Measurements from ENCODE around the gene ESYT1. TPM values are rescaled to one million over a fixed set of nuclear protein-coding genes. Genes with fewer than 3 reads are reported as not detected.

The ESYT1 gene
- total RNA-seq, 1 experiment from 2014 or later = 80.8 TPM

DNA sequence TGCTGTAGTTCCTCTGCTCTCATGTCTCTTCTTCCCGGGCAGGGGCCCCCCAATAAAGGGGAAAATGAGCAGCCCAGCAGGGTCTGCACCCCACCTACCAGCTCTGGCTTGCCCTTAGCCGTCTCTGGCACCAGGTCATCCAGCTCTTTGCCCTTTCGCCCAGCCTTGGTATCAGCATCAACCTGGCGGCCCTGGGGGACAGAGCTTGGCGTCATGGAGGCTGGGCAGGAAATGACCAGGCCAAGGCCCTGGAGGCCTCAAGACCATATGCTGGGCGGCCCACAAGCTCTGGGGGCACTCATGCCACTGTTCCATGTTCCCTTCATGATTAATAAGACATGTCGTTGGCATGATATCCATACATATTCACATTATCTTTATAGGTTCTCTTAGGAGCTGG lies 44.8 kb downstream of the ESYT1 start:
- no peak for DNase-seq (ENCODE audit: low spot score)

DNA sequence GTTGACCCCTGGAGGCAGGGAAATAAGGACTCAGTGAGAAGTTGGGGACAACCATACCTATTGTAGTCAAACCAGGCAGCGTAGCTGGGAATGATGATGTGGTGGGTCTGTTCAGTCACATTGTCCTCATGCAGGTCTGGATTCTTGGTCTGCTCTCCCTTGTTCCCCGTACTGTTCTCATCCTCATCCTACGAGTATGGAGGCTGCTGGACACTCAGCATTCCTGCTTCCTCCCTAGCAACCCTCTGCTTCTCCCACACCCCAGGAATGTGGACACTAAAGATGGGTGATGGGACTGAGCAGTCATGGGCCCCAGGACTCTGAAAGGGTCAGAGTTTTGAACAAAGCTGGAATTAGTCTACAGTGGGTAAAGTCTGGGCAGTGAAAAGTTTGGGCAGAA lies 50.3 kb downstream of the ESYT1 start:
- DNase-seq (ENCODE audit: low spot score) = no peak

DNA sequence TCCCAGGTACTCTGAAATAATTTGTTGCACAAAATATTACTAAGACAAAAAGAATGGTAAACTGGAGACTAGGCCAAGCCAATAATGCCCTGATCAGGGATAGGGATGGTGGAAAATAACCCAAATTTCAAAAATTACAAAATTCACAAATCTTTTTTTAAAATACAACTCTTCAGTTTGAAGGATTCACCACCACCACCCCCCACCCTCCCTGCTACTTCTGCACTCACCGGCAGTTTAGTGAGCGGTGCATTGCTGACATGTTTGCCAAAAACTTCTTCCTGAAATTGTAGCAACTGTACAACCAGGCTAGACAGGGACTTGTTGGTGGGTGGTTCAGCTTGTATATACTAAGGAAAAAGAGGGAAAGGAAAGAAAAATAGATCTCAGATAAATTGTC lies 58.9 kb downstream of the ESYT1 start:
- no peak for DNase-seq (ENCODE audit: low spot score)

- DNase-seq (ENCODE audit: low spot score) = no peak
Measured at GRCh38 chr12:56188131-56188777, 60.2 kb downstream of the ESYT1 start.

DNA sequence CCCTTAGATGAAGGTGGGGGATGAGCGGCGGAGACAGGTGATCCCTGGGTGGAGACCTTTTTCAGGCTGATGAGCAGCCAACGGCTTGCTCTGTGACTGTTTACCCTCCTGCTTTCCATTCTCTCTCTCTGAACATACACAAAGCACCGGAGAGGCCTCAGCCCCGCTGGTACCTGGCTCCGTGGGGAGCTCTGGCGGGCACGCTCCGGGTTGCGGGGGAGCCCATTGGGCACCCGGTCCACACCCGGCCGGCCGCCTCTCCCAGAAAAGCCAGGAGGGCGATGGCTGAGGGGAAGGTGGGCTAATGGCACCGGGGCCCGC lies 60.7 kb downstream of the ESYT1 start:
- no peak for DNase-seq (ENCODE audit: low spot score)

DNA sequence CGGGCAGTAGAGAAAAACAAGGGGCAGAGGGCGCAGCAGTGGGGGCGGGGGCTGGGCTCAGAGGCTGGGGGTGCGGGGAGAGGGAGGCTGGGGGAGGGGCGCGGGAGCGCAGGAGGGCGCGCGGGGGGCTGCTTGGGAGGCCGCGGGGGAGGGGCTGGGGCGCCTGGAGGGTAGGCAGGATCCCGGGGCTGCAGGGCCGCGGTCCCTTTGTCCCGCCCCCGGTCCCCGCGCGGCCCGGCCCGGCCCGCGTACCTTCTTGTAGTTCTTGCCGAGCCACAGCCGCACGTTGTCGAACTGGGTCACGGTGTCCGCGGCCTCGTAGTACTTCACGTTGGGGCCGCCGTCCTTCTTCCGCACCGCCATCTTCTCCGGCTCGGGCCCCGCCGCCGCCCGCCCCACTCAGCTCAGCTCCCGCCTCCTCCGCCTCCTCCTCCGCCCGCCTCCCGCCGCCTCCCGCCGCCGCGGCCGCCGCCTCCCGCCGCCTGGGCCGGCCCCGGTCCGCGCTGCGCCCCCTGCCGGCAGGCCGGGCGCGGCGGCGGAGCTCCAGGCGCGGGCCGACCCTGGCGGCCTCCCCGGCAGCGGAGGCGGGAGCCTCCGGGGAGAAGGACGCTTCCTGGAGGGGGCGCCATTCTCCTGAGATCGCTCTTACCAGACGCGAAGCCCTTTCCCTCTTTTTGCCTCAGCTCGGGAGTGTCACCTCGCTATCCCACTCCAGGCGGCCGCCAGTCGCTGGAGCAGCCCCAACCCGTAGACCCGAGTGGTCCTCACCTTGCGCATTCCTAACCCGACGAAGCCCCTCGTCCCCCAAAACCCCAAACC lies 61.2 kb downstream of the ESYT1 start, which contains the start of gene SMARCC2:
Gene SMARCC2, minus strand, starts transcription at position 385 of the 819 bp plus-strand sequence. Its CDS starts 22 bp downstream, at position 363.
- DNase-seq (ENCODE audit: low spot score) = peak; percentile 81

GRCh38 chr12:56189918-56190694 lies 62.0 kb downstream of the ESYT1 start:
- DNase-seq (ENCODE audit: low spot score) = peak; percentile 80

- no peak for DNase-seq (ENCODE audit: low spot score)
Measured at GRCh38 chr12:56190695-56191155, 62.7 kb downstream of the ESYT1 start.

DNA sequence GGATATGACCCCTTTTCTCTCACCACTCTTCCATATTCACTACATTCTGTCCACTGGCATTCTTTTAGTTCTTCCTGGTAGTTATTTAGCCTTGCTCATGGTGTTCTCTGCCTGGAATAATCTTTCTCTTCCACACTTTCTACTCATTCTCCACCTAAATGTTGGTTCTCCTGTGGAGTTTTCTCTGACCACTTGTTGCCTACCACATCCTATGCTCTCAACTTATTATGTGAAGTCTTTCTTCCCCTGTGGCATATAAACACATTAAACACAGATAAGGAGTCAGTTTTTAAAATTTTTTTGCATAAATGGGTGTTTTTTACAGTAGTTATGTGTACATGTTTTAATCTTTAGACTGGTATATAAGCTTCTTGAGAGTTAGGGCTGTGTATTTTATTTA lies 64.5 kb downstream of the ESYT1 start:
- no peak for DNase-seq (ENCODE audit: low spot score)

DNA sequence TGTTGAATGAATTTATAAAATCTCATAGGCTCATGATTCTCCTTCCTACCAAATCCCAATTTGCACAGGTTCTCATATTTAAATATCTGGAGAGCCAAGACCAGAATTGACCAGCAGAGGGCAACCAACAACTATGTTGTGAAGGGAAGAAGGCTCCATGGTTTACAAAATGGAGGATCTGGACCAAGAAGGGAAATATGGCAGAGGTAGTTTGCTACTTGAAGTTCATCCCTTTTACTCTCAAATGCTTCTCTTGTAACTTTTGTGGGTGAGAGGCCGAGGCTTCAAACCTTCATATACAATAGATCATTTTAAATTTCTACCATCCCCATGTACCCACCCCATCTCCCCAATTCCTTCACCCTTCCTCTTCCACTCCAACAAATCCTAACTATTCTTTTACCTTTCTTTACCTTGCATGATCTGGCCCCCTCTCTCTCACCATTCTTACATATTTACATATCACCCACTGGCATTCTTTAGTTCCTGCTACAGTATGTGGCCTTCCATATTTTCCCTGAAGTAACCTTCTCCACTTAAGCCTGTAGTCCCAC lies 65.0 kb downstream of the ESYT1 start:
- DNase-seq (ENCODE audit: low spot score) = peak; percentile 80

Other genes starting within 250 kb of the ESYT1 start
- 36.1 and 47.4 TPM in 2 replicates for gene PYM1, start 200.4 kb upstream of the ESYT1 start, total RNA-seq (2014; rRNA removed; shearing (Covaris generic))
- 5.5 and 11.1 TPM in 2 replicates for gene DGKA, start 197.1 kb upstream of the ESYT1 start, total RNA-seq (2014; rRNA removed; shearing (Covaris generic))
- gene PMEL, start 162.2 kb upstream of the ESYT1 start, total RNA-seq (2014; rRNA removed; shearing (Covaris generic)) = 0.43 and 0.87 TPM in 2 replicates
- 66.3 and 67.3 TPM in 2 replicates for gene CDK2, start 161.4 kb upstream of the ESYT1 start, total RNA-seq (2014; rRNA removed; shearing (Covaris generic))
- gene RAB5B, start 154.2 kb upstream of the ESYT1 start, total RNA-seq (2014; rRNA removed; shearing (Covaris generic)) = 46.9 and 47.7 TPM in 2 replicates
- 16.7 and 25.9 TPM in 2 replicates for gene SUOX, start 131.0 kb upstream of the ESYT1 start, total RNA-seq (2014; rRNA removed; shearing (Covaris generic))
- gene IKZF4, start 107.2 kb upstream of the ESYT1 start, total RNA-seq (2014; rRNA removed; shearing (Covaris generic)) = 0.39 and 0.89 TPM in 2 replicates
- 1,414 and 1,870 TPM in 2 replicates for gene RPS26, start 86.3 kb upstream of the ESYT1 start, total RNA-seq (2014; rRNA removed; shearing (Covaris generic))
- gene ERBB3, start 48.1 kb upstream of the ESYT1 start, total RNA-seq (2014; rRNA removed; shearing (Covaris generic)) = 0.31 and 0.45 TPM in 2 replicates
- gene PA2G4, start 23.7 kb upstream of the ESYT1 start, total RNA-seq (2014; rRNA removed; shearing (Covaris generic)) = 203 and 227 TPM in 2 replicates
- gene RPL41, start 11.6 kb upstream of the ESYT1 start, total RNA-seq (2014; rRNA removed; shearing (Covaris generic)) = 3,847 and 4,326 TPM in 2 replicates
- gene ZC3H10, start 10.0 kb upstream of the ESYT1 start, total RNA-seq (2014; rRNA removed; shearing (Covaris generic)) = 1.9 and 2.4 TPM in 2 replicates
- 88.0 and 129 TPM in 2 replicates for gene MYL6B, start 24.3 kb downstream of the ESYT1 start, total RNA-seq (2014; rRNA removed; shearing (Covaris generic))
- gene MYL6, start 30.1 kb downstream of the ESYT1 start, total RNA-seq (2014; rRNA removed; shearing (Covaris generic)) = 2,426 and 2,616 TPM in 2 replicates
- 19.6 and 22.9 TPM in 2 replicates for gene SMARCC2, start 61.2 kb downstream of the ESYT1 start, total RNA-seq (2014; rRNA removed; shearing (Covaris generic))
- gene RNF41, start 93.7 kb downstream of the ESYT1 start, total RNA-seq (2014; rRNA removed; shearing (Covaris generic)) = 55.1 and 62.8 TPM in 2 replicates
- gene NABP2, start 96.1 kb downstream of the ESYT1 start, total RNA-seq (2014; rRNA removed; shearing (Covaris generic)) = 65.8 and 87.5 TPM in 2 replicates
- not detected in 2 replicates for gene SLC39A5, start 101.8 kb downstream of the ESYT1 start, total RNA-seq (2014; rRNA removed; shearing (Covaris generic))
- gene ANKRD52, start 130.1 kb downstream of the ESYT1 start, total RNA-seq (2014; rRNA removed; shearing (Covaris generic)) = 13.4 and 15.4 TPM in 2 replicates
- 4.5 and 8.1 TPM in 2 replicates for gene COQ10A, start 138.7 kb downstream of the ESYT1 start, total RNA-seq (2014; rRNA removed; shearing (Covaris generic))
- 122 and 155 TPM in 2 replicates for gene CS, start 172.1 kb downstream of the ESYT1 start, total RNA-seq (2014; rRNA removed; shearing (Covaris generic))
- gene CNPY2, start 187.7 kb downstream of the ESYT1 start, total RNA-seq (2014; rRNA removed; shearing (Covaris generic)) = 142 and 167 TPM in 2 replicates
- gene PAN2, start 205.7 kb downstream of the ESYT1 start, total RNA-seq (2014; rRNA removed; shearing (Covaris generic)) = 11.8 and 16.4 TPM in 2 replicates
- 0.23 TPM in 1 of 2 replicates, not detected in the other for gene IL23A, start 210.6 kb downstream of the ESYT1 start, total RNA-seq (2014; rRNA removed; shearing (Covaris generic))
- 125 and 159 TPM in 2 replicates for gene STAT2, start 231.8 kb downstream of the ESYT1 start, total RNA-seq (2014; rRNA removed; shearing (Covaris generic))
- not detected in 2 replicates for gene APOF, start 234.6 kb downstream of the ESYT1 start, total RNA-seq (2014; rRNA removed; shearing (Covaris generic))